Measurements from ENCODE around the gene RGS2.

The RGS2 gene

GRCh38 chr1:192832492-192832891 lies 23.7 kb downstream of the RGS2 start:
- no peak for DNase-seq

- no peak for DNase-seq
Observed at GRCh38 chr1:192835116-192835515, 26.3 kb downstream of the RGS2 start.

GRCh38 chr1:192839162-192840066 lies 30.6 kb downstream of the RGS2 start:
- DNase-seq, result no peak

- DNase-seq, result no peak
Observed at GRCh38 chr1:192844360-192844759, 35.5 kb downstream of the RGS2 start.

GRCh38 chr1:192846950-192847349 lies 38.1 kb downstream of the RGS2 start:
- DNase-seq, result no peak

GRCh38 chr1:192849011-192849410 lies 40.2 kb downstream of the RGS2 start:
- no peak for DNase-seq

GRCh38 chr1:192849442-192849841 lies 40.6 kb downstream of the RGS2 start:
- DNase-seq, result no peak

GRCh38 chr1:192852001-192852947 lies 43.4 kb downstream of the RGS2 start:
- no peak for DNase-seq

GRCh38 chr1:192858456-192858855 lies 49.6 kb downstream of the RGS2 start:
- DNase-seq, result no peak

- no peak for DNase-seq
Observed at GRCh38 chr1:192859808-192860207, 51.0 kb downstream of the RGS2 start.

GRCh38 chr1:192860478-192861185 lies 51.8 kb downstream of the RGS2 start:
- DNase-seq, result no peak

- no peak for DNase-seq
Observed at GRCh38 chr1:192861860-192862259, 53.0 kb downstream of the RGS2 start.

Measured in NCI-H345 (cell line).